ENCODE results near the gene TCF3.

The TCF3 gene

DNA sequence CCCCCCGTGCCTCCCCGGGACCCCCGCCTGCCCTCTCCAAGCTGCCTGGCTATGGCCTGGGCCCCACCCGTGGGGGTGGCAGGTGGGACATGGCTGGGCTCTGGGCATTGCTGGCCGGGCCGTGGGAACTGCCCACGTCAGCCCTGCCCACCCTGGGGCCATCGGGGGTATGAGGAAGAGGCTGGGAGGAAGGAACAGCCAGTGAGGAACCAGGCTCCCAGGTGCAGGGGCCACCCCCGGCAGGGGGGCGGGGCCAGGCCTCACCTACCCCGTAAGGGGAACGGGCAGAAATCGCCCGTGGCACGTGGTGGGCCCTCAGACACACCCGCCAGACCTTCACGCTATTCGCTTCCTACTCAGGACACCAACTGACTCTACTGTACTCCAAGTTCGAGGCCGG is 22.4 kb downstream of the TCF3 start:
- no peak for DNase-seq (ENCODE audit: low read depth)

DNA sequence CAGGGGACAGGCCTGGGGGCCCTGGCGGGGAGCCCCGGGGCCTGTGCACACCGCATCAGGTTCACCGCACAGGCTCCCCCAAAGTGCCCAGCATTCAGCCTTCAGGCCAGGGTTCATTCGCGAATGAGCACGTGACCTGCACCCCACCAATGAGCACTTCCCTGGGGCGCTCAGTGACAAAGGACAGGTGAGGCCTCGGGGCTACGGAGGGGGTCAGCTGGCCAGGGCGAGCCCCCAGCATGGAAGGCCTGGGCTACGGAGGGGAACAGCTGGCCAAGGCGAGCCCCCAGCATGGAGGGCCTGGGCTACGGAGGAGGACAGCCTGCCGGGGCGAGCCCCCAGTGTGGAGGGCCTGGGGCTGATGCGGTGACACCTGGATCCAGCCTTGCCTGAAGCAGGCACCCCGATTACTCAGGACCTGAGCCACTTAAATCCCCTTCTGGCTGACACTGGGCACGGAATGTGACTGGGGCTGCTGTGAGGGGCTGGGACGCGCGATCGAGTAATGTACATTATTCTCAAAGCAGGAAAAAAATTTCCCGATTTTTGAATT is 23.1 kb downstream of the TCF3 start:
- no peak for DNase-seq (ENCODE audit: low read depth)

DNA sequence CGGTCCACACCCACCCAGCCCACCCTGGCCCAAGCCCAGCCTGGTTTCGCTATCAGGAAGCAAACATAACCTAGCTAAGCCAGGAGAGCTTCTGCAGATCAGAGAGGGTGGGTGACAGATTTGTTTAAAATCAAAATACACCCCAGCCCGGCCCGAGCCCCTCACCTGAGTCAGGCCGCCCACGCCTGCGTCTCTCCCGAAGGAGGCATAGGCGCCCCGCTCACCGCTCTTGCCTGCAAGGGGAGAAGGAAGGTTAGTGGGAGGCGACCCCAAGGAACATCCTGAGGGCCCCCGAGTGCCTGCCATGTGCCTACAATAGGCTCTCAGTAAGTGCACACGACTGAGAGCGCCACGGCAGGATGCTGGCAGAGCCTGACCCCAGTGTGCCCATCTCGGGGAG is 25.2 kb downstream of the TCF3 start:
- no peak for DNase-seq (ENCODE audit: low read depth)

DNA sequence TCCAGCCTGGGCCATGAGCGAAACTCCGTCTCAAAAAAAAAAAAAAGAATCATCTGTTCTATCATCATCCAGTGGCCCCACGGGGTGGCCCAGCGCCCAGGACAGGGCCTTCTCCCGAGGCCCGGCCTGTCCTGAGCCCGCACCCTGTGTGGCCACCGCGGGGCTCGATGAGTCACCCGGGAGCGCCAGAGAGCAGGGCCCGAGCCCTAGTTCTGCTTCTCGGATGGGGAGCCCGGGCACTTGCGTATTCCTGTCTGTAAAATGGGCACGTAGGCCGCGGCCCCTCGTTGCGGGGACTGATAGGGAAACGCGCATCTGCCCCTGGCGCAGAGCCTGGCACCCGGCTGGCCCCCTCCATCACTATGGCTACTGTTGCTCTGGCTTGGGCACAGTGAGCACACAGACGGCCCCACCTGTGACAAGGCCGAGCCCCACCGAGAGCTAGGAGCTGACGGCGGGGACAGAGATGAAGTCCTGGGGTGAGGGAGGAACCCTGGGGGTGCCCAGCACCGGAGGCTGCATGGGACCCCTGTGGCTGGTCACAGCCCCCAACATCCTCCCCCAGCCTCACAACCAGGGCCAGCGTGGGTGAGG is 25.9 kb downstream of the TCF3 start:
- DNase-seq (ENCODE audit: low read depth): no peak

DNA sequence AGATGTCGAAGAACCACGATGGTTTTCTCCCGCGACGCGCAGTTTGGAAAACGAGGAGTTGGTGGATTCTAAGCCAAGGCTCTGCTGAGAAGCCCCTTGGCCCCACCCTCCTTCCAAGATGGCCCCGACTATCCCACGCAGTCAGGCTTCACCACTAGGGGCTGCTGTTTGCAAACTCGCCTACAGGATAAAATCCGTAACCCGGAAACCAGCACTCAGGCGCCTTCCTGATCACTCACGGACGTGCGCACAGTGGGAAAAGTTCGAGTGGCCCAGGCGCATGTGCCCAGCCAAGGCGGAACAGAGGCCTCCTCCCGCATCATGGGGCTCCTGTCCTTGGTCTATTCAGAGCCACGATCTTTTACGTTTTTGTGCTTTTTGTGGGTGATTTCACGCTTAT is 28.0 kb downstream of the TCF3 start:
- DNase-seq (ENCODE audit: low read depth): no peak

DNA sequence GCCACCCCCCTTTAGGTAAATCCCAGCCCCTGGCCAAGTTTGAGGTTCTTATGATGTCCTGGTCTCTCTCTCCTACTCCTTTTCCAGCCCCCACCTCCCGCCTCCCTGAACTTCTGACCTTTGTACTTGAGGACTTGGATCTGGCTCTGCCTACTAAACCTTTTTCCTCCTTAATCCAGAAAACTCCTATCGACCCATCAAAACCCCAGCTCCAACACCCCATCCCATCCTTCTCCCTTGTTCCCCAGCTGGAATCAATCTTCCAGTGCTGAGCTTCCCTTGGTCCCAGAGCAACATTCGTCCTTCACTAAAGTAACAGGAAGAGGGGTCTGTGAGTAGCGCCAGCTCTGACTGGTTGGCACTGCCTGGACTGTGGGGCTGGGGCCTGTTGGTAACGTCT is 29.9 kb downstream of the TCF3 start:
- no peak for DNase-seq (ENCODE audit: low read depth)

DNA sequence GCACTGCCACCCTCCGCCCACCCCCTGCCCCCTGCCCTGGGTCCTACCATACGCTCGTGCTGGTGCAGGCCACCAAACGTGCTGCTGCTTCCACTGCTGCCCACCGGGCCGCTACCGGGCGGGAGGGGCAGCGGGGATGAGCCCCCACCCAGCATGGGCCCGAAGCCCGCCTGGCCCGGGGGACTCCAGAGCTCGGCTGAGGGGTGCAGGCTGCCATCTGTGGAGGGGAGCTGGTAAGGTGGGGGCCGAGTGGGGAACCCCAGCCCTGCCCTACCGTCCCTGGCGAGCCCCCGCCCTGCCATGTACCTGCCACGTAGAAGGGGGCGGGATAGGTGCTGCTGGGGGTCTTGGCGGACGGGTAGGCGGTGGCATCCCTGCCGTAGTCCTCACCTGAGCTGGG is 30.4 kb downstream of the TCF3 start:
- no peak for DNase-seq (ENCODE audit: low read depth)

DNA sequence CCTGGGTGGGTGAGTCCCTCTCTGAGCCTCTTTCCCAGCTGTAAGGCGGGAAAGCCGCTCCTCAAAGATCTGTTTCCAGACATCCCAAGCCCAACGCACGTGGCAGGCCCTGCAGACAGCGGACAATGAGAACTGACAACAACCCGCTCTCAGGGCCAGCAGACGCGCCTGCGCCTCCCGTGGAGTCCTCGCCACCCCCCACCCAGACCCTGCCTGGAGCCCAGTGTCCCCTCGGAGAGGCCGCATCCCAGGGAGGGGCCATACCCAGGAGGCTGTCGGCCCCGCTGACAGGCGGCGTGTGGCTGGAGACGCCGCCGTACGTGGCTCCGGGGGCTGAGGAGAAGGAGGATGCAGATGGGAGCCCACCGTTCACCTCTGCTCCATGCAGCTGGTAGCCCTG is 30.8 kb downstream of the TCF3 start:
- no peak for DNase-seq (ENCODE audit: low read depth)

DNA sequence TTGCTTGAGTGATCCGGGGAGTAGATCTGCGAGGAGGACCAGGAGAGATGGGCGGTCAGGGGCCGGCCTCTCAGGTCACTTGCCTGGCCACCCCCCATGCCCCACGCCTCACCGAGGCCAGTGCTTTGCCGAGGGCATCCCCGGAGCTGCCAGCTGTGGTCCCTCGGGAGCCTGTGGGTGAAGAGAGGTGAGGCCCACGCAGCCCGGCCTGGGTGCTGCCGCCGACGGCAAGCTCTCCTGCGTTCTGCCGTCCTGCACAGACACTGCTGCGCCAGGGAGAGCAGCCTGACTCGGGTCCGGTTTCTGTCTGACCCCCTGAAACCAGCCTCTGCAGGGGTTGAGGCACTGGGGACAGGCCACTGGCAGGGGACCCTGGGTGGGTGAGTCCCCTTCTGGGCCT is 31.4 kb downstream of the TCF3 start:
- no peak for DNase-seq (ENCODE audit: low read depth)

DNA sequence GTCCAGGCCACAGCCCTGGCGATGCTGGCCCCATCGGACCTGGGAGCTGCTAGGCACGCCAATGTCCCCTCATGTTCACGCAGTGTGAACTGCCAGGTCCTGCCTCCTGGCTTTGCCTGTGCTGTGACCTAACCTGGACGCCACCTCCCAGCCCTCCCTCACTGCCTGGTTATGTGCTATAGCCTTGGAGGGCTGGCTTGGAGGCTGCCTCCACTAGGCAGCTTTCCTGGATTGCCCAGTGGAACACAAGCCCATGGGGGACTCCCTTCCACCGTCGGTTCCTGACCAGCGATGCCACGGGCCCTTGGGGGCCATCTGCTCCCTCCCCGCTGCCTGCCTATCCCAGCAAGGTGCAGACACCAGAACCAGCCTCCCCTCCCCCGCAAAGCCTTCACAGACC is 31.9 kb downstream of the TCF3 start:
- no peak for DNase-seq (ENCODE audit: low read depth)

DNA sequence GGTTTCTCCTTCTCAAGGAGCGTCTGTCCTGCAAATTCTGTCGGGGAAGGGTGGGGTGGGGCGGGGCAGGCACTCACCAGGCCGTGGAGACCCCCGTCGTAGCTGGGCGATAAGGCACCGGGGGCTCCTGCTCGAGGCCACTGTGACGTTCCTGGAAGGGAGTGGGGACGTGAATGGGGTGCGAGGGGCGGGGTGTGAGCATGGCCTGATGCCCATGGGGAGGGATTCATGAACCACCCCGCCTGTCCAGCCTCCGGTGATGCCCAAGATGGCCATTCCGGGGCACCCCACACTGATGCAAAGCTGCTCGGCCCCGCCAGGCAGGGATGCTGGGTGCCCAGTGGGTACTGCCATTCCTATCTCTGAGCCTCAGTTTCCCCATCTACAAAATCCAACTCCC is 32.7 kb downstream of the TCF3 start:
- DNase-seq (ENCODE audit: low read depth): no peak

DNA sequence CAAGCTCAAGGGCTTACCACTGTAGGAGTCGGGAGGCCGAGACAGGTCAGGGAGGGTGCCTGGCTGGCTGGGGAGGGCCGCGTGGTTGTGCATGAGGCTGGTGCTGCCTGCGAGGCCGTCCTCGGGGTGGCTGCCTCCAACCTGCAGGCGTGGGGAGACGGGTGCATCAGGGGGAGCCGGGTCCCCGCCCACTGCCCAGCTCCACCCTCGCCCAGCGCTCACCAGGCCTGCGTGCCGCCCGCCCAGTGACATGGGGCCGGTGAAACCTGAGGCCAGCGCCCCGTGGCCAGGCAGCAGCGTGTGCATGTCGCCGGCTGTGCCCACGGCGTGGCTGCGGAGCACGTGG is 33.3 kb downstream of the TCF3 start:
- no peak for DNase-seq (ENCODE audit: low read depth)

DNA sequence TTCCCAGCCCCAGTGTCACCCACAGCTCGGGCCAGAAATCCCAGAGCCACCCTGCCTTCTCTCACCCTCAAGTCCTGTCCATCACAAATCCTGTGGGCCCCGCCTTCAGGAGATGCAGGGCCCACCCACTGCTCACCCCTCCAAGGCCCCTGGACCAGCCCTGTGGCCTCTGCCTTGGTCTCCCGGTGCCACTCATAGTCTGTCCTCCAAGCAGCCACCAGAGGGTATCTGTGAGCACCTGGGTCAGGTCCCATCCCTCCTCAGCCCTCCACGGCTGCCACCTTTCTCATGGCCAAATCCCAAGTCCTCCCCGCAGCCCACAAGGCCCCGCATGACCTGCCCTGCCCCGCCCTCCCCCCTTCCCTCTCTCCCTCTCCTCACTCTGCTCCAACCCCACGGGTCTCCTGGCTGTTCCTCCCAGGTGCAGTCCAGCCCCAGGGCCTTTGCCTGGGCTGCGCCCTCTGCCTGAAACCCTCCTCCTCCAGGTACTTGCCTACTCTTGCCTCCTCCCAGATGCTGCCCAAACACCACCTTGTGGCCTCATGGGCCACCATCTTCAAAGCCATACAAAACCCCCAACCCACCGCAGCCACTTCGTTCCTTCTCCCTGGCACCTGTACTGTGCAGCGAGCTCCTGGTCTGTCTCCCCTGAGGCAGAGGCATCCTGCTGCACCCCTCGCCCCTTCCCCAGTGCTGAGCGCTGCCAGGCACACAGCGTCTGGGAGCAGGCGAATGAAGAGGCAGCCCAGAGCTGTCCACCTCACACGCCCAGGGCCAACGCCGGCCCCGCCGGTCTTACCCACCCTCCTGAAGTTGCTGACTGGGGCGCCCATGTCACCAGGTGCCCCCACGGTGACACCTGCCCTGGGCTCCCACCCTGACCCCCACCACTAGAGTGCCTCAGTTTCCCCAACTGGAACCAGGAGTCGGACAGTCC is 34.0 kb downstream of the TCF3 start:
- DNase-seq (ENCODE audit: low read depth): no peak

DNA sequence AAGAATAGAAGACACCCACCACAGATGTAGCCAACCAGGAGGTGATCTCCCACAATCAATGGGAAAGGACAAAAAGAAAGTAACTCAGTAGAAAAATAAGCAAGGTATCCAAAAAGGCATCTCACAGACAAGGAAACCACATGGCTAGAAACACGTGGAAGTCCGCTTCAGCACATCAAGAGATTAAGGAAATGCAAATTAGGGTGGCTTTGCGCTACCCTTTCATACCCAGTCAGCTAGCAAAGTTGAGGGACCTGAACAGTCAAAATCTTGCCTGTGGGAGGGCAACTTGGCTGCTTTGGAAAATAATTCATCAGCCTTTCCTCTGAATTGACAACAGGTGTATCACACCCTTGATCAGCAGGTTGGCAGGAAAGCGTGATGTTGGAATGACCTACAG is 35.5 kb downstream of the TCF3 start:
- DNase-seq (ENCODE audit: low read depth): no peak

DNA sequence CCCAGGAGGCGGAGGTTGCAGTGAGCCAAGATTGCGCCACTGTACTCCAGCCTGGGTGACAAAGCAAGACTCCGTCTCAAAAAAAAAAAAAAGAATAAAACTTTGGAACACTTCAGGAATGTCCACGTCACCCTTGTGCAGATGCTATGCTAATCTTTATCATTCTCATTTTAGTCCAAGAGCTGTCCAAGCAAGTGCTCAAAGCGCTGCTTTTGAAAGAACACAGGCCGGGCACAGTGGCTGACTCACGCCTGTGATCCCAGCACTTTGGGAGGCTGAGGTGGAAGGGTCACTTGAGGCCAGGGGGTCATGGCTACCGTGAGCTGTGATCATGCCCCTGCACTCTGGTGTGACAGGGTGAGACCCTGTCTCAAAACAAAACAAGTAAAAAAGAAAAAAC is 36.0 kb downstream of the TCF3 start:
- DNase-seq (ENCODE audit: low read depth): peak; percentile 39

DNA sequence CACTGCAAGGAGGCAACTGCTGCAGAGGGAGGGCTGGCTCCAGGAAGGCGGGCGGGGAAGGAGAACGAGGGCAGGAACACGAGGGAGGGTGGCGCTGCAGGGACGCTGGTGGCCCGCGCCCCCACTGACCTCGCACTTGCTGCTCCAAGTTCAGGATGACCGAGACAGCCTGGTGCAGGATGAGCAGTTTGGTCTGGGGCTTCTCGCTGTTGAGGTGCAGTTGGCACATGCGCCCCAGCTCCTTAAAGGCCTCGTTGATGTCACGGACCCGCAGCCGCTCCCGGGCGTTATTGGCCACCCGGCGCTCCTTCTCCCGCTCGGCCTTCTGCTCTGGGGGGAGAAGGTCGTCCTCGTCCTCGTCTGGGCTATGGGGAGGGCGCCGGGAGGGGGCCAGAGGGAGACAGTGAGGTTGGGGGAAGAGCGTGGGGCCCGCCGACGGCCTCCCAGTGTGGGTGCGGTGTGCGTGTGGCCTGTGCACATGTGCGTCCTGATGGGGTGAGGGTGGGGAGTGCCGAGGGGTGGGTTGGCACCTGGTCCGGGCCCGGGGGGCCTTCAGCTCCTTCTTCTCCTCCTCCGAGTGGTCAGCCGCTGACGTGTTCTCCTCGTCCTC is 37.2 kb downstream of the TCF3 start:
- DNase-seq (ENCODE audit: low read depth): no peak

DNA sequence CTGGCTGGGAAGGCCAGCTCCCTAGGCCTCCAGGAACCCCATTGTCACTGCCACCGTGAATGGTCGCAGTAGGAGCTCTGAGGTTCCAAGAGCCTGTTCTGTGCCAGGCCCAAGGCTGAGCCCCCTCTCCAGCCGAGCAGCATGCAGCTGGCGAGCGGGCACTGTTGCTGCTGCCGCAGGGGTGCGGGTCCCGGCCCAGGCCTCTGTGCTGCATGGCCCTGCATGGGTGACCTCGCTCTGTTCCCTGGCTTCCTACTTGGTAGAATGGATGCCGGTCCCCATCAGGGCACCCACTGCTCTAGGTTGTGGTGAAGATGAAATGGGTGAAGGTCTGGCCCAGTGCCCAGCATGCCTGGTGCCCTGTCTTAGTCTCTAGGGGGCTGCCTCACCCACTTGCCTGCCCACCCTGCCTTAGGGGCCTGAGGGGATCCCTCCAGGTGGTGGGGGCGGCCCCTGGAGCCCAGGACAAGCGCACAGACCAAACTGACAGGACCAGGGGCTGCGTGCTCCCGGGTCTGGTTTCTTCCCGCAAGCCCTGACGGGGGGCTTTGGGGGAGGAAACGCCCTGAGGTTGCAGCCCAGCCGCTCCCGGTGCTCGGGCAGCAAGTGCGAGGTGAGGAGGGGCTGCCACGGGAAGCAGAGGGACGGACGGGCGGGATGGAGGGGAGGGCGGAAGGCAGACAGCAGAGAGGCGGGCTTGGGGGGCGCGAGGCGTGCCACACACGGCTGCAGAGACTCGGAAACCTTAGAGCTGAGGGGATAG is 38.4 kb downstream of the TCF3 start:
- no peak for DNase-seq (ENCODE audit: low read depth)

DNA sequence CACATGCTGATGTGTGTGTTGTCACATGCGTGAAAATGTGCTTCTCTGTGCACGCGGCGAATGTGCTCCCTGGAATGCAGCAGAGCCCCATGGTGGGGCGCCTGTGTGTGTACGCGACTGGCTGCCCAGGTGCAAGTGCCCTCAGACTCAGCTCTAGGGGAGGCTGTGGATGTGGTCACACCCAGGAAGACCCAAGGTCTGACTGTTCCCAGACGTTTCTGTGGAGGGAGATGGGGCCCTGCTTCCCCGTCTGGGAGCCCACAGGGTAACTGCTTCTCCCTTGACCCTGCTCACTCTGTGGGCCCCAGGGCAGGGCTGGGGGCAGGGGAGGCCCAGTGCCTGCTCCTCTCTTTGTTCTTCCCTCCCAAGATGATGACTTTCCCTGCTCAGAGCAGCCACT is 39.3 kb downstream of the TCF3 start:
- no peak for DNase-seq (ENCODE audit: low read depth)

DNA sequence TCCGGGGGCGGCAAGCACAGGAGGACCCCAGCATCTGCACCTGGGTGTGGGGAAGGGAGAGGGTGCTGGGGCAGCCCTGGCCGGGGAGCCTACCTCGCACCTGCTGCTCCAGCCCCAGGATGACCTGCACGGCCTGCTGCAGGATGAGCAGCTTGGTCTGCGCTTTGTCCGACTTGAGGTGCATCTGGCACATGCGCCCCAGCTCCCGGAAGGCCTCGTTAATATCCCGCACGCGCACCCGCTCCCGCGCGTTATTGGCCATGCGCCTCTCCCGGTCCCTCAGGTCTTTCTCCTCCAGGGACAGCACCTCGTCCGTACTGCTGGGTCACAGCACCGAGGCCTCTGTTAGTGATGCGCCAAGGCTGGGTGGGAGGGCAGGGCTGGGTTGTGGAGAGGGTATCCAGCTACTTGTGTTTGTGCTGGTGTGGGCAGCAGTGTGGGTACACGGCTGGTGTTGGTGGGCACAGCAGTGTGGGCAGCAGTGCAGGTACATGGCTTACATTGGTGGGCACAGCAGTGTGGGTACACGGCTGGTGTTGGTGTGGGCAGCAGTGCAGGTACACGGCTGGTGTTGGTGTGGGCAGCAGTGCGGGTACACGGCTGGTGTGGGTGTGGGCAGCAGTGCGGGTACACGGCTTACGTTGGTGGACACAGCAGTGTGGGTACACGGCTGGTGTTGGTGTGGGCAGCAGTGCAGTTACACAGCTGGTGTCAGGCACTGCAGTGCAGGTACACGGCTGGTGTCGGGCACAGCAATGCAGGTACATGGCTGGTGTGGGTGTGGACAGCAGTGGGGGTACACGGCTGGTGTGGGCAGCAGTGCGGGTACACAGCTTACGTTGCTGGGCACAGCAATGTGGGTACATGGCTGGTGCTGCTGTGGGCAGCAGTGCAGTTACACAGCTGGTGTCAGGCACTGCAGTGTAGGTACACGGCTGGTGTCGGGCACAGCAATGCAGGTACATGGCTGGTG is 40.0 kb downstream of the TCF3 start:
- DNase-seq (ENCODE audit: low read depth): no peak

DNA sequence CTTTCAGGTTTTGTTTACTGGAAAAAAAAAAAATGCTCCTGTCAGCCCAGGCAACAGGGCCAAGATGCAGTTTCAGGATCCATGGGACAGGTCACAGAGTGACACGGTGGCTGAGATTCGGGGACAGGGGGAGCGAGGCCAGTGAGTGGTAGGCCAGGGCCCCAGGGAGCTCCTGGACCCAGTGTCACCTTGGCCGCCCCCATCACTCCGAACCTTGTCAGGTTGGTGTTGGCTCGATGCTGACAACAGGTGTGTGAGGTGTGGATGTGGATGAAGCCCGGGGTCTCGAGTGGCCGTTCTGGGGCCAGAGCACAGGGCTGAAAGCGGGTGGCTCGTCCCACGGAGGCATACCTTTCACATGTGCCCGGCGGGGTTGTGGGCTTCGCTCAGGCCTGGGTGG is 41.1 kb downstream of the TCF3 start:
- DNase-seq (ENCODE audit: low read depth): no peak

DNA sequence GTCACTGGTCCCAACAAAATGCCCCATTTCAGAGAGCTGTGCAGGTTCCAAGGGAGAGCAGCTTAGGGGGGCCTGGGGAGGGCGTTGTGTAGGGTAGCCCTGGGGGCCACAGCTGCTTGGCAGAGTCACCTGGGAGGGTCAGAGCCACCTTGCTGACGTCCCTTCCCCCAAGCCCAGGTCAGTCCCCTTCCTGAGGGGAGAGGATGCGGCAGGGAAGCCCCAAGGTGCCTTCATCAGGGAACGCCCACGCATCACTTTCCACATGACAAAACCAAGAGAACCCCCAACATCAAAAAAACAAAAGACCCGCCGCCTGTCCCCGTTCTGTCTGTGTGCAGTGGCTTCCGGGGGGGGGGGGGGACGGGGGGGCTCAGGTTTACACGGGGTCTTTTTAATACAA is 41.8 kb downstream of the TCF3 start:
- no peak for DNase-seq (ENCODE audit: low read depth)
